HG03196 (cell line): Measurements from ENCODE around the gene VPS35L.

Source experiments
- ATAC-seq: cut with Tn5 transposase; IDR thresholded peaks from one replicate; pipeline ENCODE4 v1.9.1; 2021; ENCODE audit not compliant: unreplicated experiment

Gene VPS35L, protein sequence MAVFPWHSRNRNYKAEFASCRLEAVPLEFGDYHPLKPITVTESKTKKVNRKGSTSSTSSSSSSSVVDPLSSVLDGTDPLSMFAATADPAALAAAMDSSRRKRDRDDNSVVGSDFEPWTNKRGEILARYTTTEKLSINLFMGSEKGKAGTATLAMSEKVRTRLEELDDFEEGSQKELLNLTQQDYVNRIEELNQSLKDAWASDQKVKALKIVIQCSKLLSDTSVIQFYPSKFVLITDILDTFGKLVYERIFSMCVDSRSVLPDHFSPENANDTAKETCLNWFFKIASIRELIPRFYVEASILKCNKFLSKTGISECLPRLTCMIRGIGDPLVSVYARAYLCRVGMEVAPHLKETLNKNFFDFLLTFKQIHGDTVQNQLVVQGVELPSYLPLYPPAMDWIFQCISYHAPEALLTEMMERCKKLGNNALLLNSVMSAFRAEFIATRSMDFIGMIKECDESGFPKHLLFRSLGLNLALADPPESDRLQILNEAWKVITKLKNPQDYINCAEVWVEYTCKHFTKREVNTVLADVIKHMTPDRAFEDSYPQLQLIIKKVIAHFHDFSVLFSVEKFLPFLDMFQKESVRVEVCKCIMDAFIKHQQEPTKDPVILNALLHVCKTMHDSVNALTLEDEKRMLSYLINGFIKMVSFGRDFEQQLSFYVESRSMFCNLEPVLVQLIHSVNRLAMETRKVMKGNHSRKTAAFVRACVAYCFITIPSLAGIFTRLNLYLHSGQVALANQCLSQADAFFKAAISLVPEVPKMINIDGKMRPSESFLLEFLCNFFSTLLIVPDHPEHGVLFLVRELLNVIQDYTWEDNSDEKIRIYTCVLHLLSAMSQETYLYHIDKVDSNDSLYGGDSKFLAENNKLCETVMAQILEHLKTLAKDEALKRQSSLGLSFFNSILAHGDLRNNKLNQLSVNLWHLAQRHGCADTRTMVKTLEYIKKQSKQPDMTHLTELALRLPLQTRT

DNA sequence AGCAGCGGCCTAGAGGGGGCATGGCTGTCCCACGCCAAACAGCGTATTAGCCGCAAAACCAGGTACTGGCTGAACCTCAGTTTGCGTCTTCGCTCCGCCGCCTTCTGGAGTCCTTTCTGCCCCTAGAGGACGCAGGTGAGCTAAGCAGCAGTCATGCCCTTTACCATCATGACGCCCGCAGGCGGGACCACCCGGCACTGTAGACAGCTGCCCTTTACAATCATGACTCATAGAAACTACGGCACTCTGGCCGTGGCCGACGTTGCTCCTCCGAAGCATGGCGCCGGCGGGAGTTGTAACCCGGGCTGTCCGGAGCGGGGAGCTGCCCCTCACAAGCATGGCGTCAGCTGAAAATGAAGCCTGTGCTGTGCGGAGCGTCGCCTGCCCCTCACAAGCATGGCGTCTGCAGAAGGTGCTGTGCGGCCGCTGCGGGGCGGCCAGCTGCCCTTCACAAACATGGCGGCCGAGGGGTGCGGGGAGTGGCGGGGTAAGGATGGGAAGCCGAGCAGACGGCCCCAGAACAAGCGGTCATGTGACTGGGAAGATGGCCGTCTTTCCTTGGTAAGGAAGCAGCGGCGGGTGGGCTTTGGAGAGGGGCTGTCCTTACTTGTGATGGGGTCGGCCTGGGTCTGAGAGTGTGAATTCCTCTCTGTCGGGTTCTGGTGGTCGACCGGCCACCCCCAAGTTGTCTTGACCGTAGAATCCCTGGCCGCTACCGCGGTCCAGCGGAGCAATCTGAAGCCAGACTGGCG is at the start of gene VPS35L:
TSS of gene VPS35L (plus strand) at position 518 of the 752 bp plus-strand sequence. CDS start at position 545, 27 bp downstream.
- peak; percentile 97 for ATAC-seq

DNA sequence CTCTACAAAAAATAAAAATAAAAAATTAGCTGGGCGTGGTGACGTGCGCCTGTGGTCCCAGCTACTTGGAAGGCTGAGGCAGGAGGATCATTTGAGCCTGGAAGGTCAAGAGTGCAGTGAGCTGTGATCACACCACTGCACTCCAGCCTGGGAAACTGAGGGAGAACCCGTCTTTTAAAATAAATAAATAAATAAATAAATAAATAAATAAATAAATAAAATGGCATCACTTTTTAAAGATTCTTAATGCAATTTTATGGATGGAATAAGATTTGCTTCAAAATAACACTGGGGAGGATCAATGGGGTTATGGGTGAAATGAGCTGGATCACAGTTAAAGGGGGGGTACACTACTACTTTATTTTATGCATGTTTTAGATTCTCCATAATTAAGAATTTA is 48.5 kb upstream of the VPS35L start:
- ATAC-seq, result no peak

DNA sequence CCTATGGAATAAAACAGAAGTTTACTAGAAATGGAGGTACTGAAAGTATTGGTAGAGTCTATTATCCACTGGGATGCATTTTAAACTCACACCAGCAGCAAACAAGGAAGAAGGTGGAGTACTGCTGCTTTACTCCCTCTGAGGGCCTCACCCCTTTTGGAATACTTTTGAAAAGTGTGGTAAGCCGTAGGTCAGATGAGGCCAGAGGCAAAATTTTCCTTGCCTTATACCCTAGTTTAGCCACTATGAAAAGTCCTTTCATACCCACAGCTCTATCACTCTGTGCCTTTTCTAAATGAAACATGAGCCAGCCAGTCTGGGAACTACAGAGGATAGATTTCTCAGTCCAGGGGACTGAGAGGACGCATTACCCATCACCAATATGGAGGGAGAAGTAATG is 47.6 kb upstream of the VPS35L start:
- no peak for ATAC-seq

DNA sequence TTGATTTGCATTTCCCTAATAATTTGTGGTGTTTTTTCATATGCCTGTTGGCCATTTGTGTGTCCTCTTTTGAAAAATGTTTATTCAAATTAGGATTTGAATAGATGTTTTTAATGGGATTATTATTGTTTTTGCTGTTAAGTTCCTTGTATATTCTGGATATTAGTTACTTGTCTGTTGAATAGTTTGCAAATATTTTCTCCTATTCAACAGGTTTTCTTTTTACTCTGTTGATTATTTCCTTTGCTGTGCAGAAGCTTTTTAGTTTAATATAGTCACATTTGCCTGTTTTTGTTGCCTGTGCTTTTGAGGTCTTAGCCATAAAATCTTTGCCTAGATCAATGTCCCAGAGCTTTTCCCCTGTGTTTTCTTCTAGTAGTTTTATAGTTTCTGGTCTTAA is 43.2 kb upstream of the VPS35L start:
- no peak for ATAC-seq

DNA sequence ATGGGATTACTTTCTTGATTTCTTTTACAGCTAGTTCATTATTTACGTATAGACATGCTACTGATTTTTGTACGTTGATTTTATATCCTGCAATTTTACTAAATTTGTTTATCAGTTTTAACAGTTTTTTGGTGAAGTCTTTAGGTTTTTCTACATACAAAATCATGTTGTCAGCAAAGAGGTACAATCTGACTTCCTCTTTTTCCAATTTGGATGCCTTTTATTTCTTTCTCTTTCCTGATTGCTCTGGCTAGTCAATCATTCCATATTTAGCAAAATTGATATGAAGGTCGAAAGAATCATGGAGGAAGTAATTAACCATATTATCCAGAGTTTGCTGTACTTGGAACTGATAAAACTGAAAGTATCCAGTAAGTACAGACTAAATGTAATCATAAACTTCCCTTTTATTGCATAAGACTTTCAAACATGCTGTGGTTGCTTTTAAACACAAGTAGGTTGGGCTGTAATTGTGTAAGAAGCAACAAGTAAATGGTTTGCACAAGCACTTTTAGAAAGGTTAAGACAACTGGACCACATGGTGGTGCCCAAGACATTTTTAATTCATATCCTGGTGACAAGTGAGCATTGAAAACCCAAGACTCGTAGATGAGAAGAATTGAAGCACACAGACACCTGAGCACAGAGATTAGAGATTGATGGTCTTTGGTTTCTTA is 42.0 kb upstream of the VPS35L start:
- ATAC-seq, result no peak

DNA sequence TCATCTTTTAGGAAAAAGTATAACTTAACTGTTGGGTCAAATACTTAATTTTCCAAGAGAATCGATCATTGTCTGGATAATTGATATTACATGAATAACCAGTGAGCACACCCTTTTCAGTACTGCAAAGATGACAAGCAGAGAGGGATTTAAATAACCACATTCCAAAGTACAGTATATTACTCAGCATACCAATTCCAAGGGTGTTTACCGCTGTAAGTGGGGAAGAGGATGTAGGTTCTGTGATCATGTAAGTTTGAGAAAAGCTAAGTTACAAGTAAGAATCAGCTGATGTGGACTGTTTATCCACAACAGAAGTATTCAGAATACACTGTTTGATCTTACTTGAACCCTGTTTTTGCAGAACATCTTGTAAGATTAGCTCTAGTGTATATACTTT is 39.7 kb upstream of the VPS35L start:
- ATAC-seq, result no peak

DNA sequence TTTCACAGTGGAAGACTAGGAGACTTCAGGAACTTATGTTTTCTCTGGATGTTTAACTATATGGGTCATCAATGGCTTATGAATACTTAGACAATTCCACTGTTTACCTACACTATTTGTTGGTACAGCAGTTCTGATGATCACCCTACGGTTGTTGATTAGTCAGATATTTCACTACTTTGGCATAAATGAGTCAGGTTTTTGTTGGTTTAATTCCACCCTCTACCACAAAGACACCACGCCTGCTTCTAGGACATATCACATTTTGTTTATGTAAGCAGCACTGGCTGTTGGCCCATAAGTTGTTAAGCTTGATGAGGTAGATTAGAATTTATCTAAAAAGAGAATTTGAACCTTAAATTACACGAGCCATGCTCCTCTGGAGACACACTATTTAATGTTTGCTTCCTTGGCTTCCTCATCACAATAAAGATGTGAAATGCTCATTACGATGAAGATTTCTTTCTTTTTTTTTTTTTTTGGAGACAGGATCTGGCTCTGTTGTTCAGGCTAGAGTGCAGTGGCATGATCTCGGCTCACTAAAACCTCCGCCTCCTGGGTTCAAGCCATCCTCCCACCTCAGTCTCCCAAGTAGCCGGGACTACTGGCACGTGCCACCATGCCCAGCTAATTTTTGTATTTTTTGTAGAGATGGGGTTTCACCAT is 37.9 kb upstream of the VPS35L start:
- no peak for ATAC-seq

DNA sequence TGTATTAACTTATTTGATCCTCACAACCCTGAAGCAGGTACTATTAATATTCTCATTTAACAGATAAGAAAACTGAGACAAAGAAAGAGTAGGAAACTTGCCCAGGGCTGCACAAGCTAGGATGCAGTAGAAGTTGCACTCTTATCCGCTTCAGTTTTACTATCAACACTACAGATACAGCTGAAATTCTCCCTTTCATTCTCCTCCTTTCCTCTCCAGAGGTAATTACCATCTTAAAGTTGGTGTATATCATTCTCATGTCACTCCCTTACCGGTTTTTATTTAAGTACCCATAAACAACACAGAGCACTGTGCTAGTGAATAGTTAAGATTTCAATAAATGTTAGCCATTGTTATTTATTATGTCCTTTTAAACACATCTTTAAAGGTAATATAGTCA is 37.1 kb upstream of the VPS35L start:
- ATAC-seq, result no peak

DNA sequence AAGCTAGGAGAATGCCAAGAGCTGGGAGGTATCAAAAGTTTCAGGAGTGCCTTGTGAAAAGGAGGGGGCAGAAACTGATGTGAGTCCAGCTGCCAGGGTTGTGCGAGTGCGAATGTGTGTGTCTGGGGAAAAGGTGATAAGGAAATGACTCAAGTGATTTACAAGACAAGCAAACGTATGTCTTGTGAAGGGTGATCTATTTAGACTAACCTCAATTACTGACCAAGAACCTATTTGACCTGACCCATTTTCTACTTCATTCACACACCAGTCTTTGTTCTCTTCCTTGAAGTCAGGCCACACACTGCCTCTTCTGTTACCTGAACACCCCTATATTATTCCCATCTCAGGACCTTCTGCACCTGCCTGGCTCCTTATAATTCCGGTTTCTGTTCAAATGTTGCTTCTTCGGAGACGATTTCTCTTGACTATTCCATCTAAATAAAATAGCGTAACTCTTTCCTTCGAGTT is 34.6 kb upstream of the VPS35L start:
- no peak for ATAC-seq

DNA sequence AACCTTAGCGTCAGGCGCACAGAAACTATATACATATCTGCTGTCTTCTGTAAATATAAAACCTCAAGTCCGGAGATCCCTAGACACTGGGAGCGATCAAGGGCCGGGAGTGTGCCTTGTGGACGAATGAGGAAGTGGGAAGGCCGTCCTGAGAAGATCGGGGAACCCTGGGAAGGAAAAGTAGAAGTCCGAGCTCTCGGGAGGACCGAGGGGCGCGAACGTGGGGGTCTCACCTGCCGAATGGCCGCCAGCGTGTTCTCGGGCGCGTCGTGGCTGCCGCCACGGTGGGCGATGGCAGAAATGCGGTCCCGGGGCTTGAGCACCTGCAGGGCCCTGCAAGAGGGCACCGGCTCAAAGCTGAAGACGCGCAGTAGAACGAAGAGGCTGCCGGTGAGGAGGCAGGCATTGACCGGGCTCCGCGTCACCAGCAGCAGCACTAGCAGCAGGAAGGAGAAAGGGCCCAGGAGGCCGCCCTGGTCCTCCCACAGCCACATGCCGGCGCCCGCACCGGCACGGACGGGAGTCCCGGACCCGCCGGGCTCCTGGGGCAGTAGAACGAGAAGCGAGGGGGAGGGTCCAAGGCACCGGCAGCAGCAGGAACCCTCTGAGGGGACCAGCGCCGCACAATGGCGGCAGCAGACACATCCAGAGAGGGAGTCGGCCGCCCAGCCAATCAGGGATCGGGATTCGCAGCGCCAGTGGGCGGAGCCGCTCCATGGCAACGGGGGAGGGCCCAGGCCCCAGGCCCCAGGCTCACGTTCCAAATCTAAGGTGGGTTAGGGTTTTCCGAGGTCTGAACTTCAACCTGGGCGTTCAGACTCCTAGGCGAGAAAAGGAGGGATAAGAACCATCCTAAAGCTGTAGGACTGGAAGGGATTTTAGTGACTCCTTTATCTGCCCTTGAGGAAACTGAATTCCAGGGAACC is 33.8 kb upstream of the VPS35L start, which contains the start of gene GDE1:
TSS of gene GDE1 (minus strand) at position 628 of the 926 bp plus-strand sequence. CDS start at position 494, 134 bp downstream.
- ATAC-seq, result peak; percentile 67

DNA sequence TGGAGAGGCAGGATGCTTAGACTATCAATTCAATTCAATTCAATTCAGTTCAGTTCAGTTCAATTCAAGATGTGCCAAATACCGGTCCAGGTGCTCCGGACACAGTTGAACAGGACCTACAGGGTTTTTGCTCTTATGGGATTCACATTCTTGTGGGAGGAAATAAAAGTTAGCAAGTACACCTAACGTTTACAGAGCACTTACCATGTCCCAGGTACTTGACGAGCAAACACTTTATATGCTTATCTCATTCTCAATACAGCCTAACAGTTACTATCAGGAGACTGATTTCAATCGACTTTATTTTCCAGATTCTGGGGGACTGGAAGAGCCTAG is 33.1 kb upstream of the VPS35L start:
- no peak for ATAC-seq

DNA sequence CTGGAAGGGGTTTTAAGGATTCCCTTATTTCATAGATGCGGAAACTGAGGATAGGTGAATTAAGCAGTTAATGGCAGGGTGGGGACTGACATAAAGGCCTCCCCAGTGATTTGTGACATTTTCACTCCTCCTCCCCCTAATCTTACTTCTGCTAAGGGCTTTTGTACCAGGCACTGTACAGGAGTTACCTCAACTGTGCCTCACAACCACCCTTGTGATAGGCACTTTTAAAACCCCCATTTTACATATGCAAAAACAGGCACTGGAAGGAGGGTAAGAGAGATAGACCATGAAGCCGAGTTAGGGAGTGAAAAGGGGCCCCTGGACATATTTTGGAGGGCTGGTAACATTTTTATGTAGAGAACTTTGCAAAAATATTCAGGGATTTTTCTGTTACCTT is 32.7 kb upstream of the VPS35L start:
- no peak for ATAC-seq

DNA sequence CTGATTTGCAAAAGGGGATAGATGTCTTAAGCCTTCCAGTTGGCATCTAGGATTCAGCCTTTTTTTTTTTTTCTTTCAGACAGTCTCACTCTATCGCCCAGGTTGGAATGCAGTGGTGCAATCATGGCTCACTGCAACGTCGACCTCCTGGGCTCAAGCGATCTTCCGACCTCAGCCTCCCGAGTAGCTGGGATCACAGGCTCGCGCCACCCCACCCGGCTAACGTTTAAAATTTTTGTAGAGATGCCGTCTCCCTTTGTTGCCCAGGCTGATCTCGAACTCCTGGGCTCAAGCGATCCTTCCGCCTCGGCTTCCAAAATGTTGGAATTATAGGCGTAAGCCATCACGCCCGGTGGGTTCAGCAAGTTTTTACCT is 32.3 kb upstream of the VPS35L start:
- no peak for ATAC-seq

DNA sequence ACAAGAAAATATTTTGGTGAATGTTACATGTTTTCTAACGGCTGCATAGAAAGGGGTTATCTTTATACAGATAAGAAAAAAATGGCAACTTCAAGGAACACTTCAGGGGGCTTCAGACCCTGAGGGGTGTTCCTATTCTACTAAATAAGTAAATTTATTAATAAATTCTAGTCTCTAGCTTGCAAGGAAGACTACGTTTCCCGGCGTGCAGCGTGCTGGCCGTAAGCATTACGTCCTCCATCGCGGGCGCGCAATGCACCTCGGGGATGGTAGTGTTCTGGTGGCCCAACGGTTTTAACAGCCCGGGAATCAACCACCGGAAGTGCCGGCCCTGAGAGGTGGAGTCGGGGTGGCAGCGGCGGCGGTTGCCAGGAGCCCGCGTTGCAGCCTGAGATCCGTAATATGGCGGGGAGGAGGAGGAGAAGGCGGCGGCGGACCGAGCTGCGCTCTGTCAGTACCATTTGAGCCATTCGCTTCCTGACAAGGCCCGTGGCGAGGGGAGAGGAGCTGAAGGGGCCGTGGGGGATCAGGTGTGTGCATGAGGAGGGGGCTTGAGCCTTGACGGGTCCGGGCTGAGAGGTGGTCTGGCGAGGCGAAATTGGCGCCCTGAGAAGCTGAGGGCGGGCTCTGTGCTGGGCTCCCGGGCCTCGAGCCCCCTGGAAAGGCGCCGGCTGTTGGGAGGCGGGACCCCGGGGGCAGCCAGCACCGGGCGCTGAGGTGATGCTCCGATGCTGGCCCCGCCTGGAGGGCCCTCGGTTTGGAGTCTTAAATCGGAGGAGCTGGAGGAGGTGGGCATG is 31.7 kb upstream of the VPS35L start, which contains the start of gene CCP110:
TSS of gene CCP110 (plus strand) at position 384 of the 797 bp plus-strand sequence. CDS start 3,940 bp downstream, outside the sequence.
- peak; percentile 64 for ATAC-seq

DNA sequence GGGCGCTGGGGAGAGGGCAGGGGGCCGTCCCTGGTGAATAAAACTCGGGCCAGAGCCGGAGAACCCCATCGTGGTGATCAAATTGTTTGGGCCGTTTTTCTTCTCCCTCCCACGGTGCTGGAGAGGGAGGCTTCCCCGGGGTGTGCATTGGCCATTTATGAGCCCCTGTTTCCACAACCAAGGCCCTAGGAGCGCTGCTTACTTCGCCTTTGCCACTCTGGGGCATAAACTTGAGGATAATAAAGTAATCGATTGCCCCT is 31.2 kb upstream of the VPS35L start:
- ATAC-seq, result no peak

DNA sequence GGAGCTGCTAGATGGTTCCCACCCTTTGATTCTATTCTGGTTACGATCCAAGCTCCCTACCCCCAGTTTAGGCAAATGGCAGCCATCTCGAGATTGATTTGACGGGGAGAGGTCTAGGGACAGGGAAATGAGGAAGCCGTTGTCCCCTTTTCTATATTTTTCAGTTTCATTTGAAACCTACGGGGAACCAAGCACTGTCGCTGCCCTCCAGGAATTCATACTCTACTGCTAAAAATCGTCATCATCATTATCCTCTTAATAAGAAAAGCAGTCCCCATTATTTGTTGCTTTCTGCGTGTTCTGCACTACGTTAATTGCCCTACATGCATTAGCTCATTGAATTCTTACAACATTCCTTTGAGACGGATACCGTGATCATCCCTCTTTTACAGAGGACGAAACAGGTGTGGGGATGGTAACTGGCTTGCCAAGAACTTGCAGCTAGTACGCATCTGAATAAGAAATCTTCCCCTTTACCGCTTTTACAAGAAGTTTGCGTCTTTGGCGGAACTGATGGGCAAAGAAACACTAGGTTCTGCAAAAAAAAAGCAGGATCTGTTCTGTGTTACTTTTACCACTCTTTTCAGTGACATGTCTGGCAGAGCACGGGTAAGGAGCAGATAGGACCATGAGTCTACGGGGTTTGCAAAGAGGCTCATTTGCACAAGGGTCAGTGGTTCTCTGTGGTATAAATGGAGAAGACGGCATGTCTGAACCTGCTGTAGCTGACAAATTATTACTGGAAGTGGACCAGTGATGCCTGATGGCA is 30.7 kb upstream of the VPS35L start:
- no peak for ATAC-seq

DNA sequence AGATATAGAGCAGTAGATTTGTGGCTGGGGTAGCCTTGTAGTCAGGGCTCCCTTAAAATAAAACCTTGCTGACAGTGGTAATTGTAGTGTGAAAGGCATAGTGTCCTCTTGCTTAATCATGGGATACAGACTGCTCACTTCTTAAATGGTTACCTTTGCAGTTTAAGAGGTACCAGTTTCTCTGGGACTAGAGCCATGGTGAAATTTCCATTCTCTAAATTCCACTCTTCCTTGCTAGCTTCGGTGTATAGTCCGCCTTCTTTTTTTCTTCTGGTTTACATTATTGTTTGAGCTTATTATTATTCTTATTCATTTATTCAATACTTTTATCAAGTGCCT is 30.1 kb upstream of the VPS35L start:
- ATAC-seq, result no peak

DNA sequence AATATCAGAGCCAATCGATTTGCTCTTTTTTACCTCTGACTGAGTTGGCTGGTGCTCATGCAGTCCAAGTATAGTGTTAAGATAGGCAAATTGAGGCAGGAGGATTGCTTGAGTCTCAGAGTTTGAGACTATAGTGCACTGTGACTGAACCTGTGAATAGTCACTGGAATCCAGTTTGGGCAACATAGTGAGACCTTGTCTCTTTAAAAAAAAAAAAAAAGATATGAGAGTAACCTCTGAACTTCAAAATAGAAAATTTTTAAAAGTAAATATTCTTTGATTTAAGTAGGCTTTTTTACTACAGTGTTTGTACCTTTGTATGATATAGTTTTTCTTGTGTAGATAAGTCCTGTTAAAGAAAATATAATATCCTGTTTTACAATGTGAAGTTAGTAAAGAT is 28.3 kb upstream of the VPS35L start:
- ATAC-seq, result no peak
